Hair follicle dermal papilla cell (primary cell): ENCODE results near the gene NTN4. TPM values are rescaled to one million over a fixed set of nuclear protein-coding genes. Genes with fewer than 3 reads are reported as not detected.

Experiments used
- small RNA-seq: library from RNA; depleted of rRNA; stranded (forward); fragments of <200 nt; gene quantifications from one replicate; pipeline ENCODE3, GENCODE V24; 2012
- total RNA-seq: library from RNA; depleted of rRNA; stranded (reverse); fragments of >200 nt; gene quantifications from 2 replicates; pipeline ENCODE4 v1.2.3, GENCODE V29; 2012

The NTN4 gene
- 19.6 and 43.8 TPM in 2 replicates for total RNA-seq

DNA sequence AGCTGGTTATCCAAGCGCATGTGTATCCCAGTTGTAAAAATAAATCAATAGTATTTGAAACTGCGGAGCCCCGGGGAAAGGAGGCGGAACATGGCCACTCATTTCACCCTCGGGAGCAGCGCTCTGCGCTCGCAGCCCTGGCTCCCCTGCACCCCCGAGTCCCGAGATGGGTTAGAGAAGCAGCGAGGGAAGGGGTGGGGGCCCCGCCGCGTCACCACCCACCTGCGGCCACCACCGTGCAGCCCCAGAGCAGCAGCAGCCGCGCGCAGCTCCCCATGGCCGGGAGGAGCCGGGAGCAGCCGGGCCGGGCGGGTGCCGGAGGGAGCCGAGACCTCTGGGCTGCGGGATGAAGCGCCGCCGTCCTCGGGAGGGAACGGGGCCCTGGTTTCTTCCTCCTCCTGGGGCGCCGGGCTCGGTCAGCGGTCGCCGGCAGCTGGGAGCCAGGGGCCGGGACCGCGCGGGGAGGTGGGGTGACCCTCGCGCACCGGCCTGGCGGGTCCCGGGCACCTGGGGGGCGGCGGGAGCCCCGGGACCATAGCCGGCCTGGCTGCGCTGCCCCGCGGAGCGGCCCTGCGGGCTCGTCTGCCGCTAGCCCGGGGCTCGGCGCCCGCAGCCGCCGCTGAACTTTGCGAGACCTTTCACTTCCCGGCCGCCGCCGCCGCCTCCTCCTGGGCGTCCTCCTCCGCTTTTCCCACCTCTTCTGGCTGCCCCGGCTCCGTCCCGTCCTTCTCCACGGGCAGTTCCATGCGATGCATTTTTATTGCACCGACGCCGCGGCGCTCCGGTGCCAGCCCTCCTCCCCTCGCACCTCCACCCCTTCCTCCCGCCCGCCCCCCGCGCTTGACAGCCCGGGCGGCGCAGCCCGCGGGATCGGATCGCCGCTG, at the start of gene NTN4:
TSS of gene NTN4 (minus strand) at position 732 of the 884 bp plus-strand sequence. CDS start at position 277, 455 bp downstream.

Small RNAs within 50 kb of the gene (small RNA-seq; reads per million reads assigned to genes)
- gene RF00019 (not detected), gene RNU6-247P (not detected)

Other genes starting within 250 kb of the NTN4 start
- gene USP44, start 239.3 kb downstream of the NTN4 start, total RNA-seq: under 0.01 and 0.12 TPM in 2 replicates
- 3.4 and 4.0 TPM in 2 replicates for gene SNRPF, start 68.2 kb upstream of the NTN4 start, total RNA-seq
- gene CCDC38, start 151.8 kb upstream of the NTN4 start, total RNA-seq: not detected in 2 replicates
- gene AMDHD1, start 152.6 kb upstream of the NTN4 start, total RNA-seq: under 0.01 TPM in 1 of 2 replicates, not detected in the other
- 0.12 and 0.16 TPM in 2 replicates for gene HAL, start 205.6 kb upstream of the NTN4 start, total RNA-seq
- 64.1 and 65.2 TPM in 2 replicates for gene LTA4H, start 244.8 kb upstream of the NTN4 start, total RNA-seq